AG04450 (cell line): ENCODE measurements around the gene BICD2. TPM values are rescaled to one million over a fixed set of nuclear protein-coding genes. Genes with fewer than 3 reads are reported as not detected.

ENCODE experiments used
- CTCF ChIA-PET: fragments of 300-600, 350-600 bp; formaldehyde crosslinking; extraction: SDS; loops from one replicate; lab custom pipeline; 2022; ENCODE audit warnings: antibody characterized with exemption, inconsistent platforms; lab: Charles Lee
- POLR2A ChIA-PET: fragments of 350-600 bp; formaldehyde crosslinking; extraction: SDS; loops from one replicate; lab custom pipeline; 2021; ENCODE audit warnings: antibody characterized with exemption, inconsistent platforms; lab: Yijun Ruan, JAX
- DNase-seq: peaks from one replicate; pipeline ENCODE4 v3.0.0-alpha.2; 2011; ENCODE audit warnings: low read depth, low spot score
- H3K27ac ChIP-seq: one replicate; pipeline ENCODE4 v1.5.1; 2012; ENCODE audit warnings: low read depth, low read length, control low read depth
- H3K27me3 ChIP-seq: one replicate; pipeline ENCODE4 v1.6.0; 2012; ENCODE audit warnings: low read length; ENCODE audit not compliant: control insufficient read depth, insufficient read depth
- H3K4me3 ChIP-seq: 2 replicates; pipeline ENCODE4 v1.5.1; 2011; ENCODE audit warnings: mild to moderate bottlenecking, low read depth, low read length, control low read depth
- H3K9me3 ChIP-seq: 2 replicates; pipeline ENCODE4 v1.5.1; 2012; ENCODE audit warnings: low read length; ENCODE audit not compliant: control insufficient read depth, insufficient read depth
- CTCF ChIP-seq: IDR thresholded peaks from 2 replicates; pipeline ENCODE4 v1.5.1; 2011; ENCODE audit warnings: low read depth, low read length, control low read depth, inconsistent platforms
- polyA plus RNA-seq: library from polyadenylated mRNA; depleted of rRNA; stranded (reverse); fragments of >200 nt; gene quantifications from 2 replicates; pipeline ENCODE4 v1.2.3, GENCODE V29; 2011

The BICD2 gene
- polyA plus RNA-seq, 1 experiment: 11.2 TPM

GRCh38 chr9:92745881-92746280 lies 18.8 kb downstream of the BICD2 start:
- H3K27me3 ChIP-seq: no peaks in the 10 kb centered on the region
- no peak for DNase-seq
- H3K4me3 ChIP-seq: no peak overlapping the region
- no peak for TF ChIP-seq CTCF
- CTCF ChIA-PET: interaction anchor here (1.1 kb wide), 1 partner anchor 19 kb away, joined by 4 read pairs; no protein-coding TSS in a partner anchor
- POLR2A ChIA-PET: no interaction called here
- no peaks in the 10 kb centered on the region; the same call in 1 of the 2 replicates for H3K9me3 ChIP-seq
- H3K27ac ChIP-seq: no peak overlapping the region

GRCh38 chr9:92745331-92745730 lies 19.3 kb downstream of the BICD2 start:
- Histone ChIP-seq H3K27ac (no peak overlapping the region), H3K4me3 (no peak overlapping the region), H3K9me3 (no peaks in the 10 kb centered on the region; the same call in 1 of the 2 replicates), H3K27me3 (no peaks in the 10 kb centered on the region)
- no peak for TF ChIP-seq CTCF
- ChIA-PET POLR2A (interaction anchor here (0.7 kb wide), 1 partner anchor 63 kb away, joined by 4 read pairs; no protein-coding TSS in a partner anchor), CTCF (interaction anchor here (1.1 to 1.7 kb wide), 2 partner anchors 20 to 46 kb away, joined by 4 to 5 read pairs; no protein-coding TSS in a partner anchor)
- DNase-seq: no peak

GRCh38 chr9:92740969-92741368 lies 23.7 kb downstream of the BICD2 start:
- Histone ChIP-seq H3K27ac (no peak overlapping the region), H3K9me3 (no peaks in the 10 kb centered on the region), H3K27me3 (no peaks in the 10 kb centered on the region), H3K4me3 (no peak overlapping the region)
- ChIA-PET CTCF (interaction anchor here (1.8 kb wide), 1 partner anchor 12 kb away, joined by 5 read pairs; no protein-coding TSS in a partner anchor), POLR2A (no interaction called here)
- DNase-seq: no peak
- TF ChIP-seq CTCF: no peak

- DNase-seq: no peak
- Histone ChIP-seq H3K4me3 (no peak overlapping the region), H3K27me3 (no peaks in the 10 kb centered on the region), H3K27ac (no peak overlapping the region), H3K9me3 (no peaks in the 10 kb centered on the region)
- ChIA-PET CTCF (interaction anchor here (1.8 kb wide), 1 partner anchor 11 kb away, joined by 5 read pairs; no protein-coding TSS in a partner anchor), POLR2A (no interaction called here)
- TF ChIP-seq CTCF: no peak
Observed at GRCh38 chr9:92740446-92740961, 24.1 kb downstream of the BICD2 start.

- Histone ChIP-seq H3K9me3 (no peaks in the 10 kb centered on the region), H3K27me3 (no peaks in the 10 kb centered on the region), H3K4me3 (no peak overlapping the region), H3K27ac (no peak overlapping the region)
- ChIA-PET CTCF (interaction anchor here (0.8 to 1.8 kb wide), 2 partner anchors 11 to 25 kb away, joined by 5 read pairs; no protein-coding TSS in a partner anchor), POLR2A (no interaction called here)
- no peak for DNase-seq
- TF ChIP-seq CTCF: no peak
Observed at GRCh38 chr9:92740009-92740408, 24.6 kb downstream of the BICD2 start.
